SU-DHL-6 (cell line): ENCODE results near the gene ERN2.

Experiments used
- H2AFZ ChIP-seq: fragments of 200-600 bp; sonication (generic); 2 replicates; pipeline ENCODE4 v1.6.1; 2014; ENCODE audit warnings: low read depth, mild to moderate bottlenecking, moderate library complexity, mixed read lengths, antibody characterized with exemption, low read length; ENCODE audit not compliant: severe bottlenecking
- H3F3A ChIP-seq: fragments of 200-600 bp; shearing (Covaris generic); 2 replicates; pipeline ENCODE4 v1.6.0; 2016; ENCODE audit warnings: antibody characterized with exemption, mild to moderate bottlenecking; ENCODE audit not compliant: insufficient read depth
- H3K27ac ChIP-seq: fragments of 200-600 bp; sonication (generic); 2 replicates; pipeline ENCODE4 v1.5.1; 2016; ENCODE audit warnings: low read depth, mild to moderate bottlenecking, low read length, moderate library complexity, mixed read lengths
- H3K27me3 ChIP-seq: fragments of 200-600 bp; sonication (generic), shearing (Covaris generic); 2 replicates; pipeline ENCODE4 v1.6.0; 2014; ENCODE audit warnings: mild to moderate bottlenecking, low read length
- H3K36me3 ChIP-seq: fragments of 200-600 bp; sonication (generic); 2 replicates; pipeline ENCODE4 v1.6.1; 2014; ENCODE audit warnings: mild to moderate bottlenecking, low read length, mixed read lengths
- H3K4me2 ChIP-seq: fragments of 300-600, 200-600 bp; shearing (Covaris generic), sonication (generic); 2 replicates; pipeline ENCODE4 v1.6.0; 2014; ENCODE audit warnings: low read length, low read depth, mild to moderate bottlenecking; ENCODE audit not compliant: poor library complexity, severe bottlenecking
- H3K4me3 ChIP-seq: fragments of 200-600 bp; sonication (generic); 2 replicates; pipeline ENCODE4 v1.5.1; 2014; ENCODE audit warnings: antibody characterized with exemption, low read length, mild to moderate bottlenecking, mixed read lengths; ENCODE audit not compliant: insufficient read depth, poor library complexity, severe bottlenecking
- H3K79me2 ChIP-seq: fragments of 200-600 bp; sonication (generic); 2 replicates; pipeline ENCODE4 v1.6.1; 2014; ENCODE audit warnings: mild to moderate bottlenecking, low read length, moderate library complexity; ENCODE audit not compliant: insufficient read depth
- H3K9ac ChIP-seq: fragments of 200-600 bp; sonication (generic); 2 replicates; pipeline ENCODE4 v1.7.0; 2014; ENCODE audit warnings: mild to moderate bottlenecking, low read length
- H3K9me2 ChIP-seq: fragments of 200-600 bp; sonication (generic); replicated peaks from 2 replicates; pipeline ENCODE4 v1.6.1; 2014; ENCODE audit warnings: low read length; ENCODE audit not compliant: insufficient read depth
- H3K9me3 ChIP-seq: fragments of 200-600 bp; sonication (generic); 2 replicates; pipeline ENCODE4 v1.6.1; 2014; ENCODE audit warnings: low read length, mixed read lengths; ENCODE audit not compliant: insufficient read depth
- H4K20me1 ChIP-seq: fragments of 200-600 bp; sonication (generic); 2 replicates; pipeline ENCODE4 v1.6.1; 2014; ENCODE audit warnings: low read depth, mild to moderate bottlenecking, antibody characterized with exemption, low read length, moderate library complexity, mixed read lengths
- EZH2phosphoT487 ChIP-seq: fragments of 200-600 bp; sonication (generic), shearing (Covaris generic); conservative IDR thresholded peaks from 2 replicates; pipeline ENCODE4 v1.6.1; 2018; ENCODE audit warnings: mild to moderate bottlenecking, antibody characterized with exemption, low read length, moderate library complexity, mixed read lengths
- TF ChIP-seq, protein P1 (sequence below): fragments of 200-600 bp; sonication (generic); IDR thresholded peaks from one replicate; pipeline ENCODE4 v1.5.1; 2017; ENCODE audit warnings: antibody characterized with exemption, mild to moderate bottlenecking, low read length, moderate library complexity; ENCODE audit not compliant: insufficient read depth, poor library complexity, severe bottlenecking

The ERN2 gene

DNA sequence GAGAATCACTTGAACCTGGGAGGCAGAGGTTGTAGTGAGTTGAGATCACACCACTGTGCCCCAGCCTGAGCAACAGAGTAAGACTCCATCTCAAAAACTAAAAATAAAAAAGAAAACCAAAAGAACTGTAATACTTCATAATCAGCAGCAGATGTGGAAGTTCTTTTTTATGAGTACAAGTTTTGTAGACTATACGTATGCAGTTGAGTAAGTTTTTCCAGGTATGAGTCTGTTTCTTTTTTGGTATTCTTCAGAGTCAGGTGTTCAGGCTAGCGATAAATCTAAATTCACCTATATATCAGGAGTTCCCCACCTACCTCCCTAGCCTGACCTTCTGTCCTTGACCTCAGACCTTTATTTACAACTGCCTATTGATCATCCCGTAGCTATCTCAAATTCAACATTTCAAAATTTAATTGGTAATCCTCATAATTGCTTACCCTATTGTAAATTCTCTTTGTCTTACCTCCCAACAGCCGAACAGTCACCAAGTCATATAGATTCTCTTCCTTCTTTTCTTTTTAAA is 61.0 kb downstream of the ERN2 start:
- H3K36me3 ChIP-seq, result peaks cover 32% of the 10 kb centered on the region

DNA sequence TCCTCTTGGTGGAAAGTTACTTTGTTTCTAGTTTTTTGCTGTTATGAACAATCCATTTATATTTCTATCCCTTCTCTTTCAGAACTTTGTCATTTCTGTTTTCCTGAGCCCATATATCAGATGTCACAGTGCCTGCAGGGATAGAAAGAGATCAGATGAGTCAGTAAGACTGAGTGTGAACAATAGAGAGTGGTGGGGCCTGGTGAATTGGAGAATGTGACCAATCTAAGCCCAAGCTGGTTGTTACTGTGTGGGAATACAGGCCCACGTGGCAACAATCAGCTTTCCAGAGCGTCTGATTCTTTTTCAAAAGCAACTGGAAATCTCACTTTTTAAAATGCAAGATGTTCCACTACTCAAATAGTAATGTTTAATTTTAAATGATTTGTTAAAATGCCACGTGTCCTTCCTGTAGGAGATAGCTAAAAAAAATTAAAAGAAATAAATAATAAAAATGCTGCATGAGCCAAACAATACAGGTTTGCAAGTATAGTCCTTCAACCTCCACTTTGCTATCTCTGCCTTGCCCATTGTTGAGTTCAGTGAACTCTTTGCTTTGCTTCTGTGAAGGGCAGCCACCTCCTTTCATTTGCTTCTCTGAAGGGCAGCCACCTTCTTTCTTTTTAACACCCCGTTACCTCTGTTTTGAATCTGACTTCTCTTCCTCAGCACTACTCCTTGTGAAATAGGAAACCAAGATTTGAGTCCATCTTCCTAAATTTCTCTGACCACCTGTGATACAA is 62.2 kb downstream of the ERN2 start:
- no peaks in the 10 kb centered on the region for H3K27me3 ChIP-seq
- no peak overlapping the region for H2AFZ ChIP-seq
- H3K4me3 ChIP-seq, result no peak overlapping the region
- H3K36me3 ChIP-seq, result peaks cover 32% of the 10 kb centered on the region
- H3K9me3 ChIP-seq, result no peaks in the 10 kb centered on the region
- TF ChIP-seq, protein P1, sequence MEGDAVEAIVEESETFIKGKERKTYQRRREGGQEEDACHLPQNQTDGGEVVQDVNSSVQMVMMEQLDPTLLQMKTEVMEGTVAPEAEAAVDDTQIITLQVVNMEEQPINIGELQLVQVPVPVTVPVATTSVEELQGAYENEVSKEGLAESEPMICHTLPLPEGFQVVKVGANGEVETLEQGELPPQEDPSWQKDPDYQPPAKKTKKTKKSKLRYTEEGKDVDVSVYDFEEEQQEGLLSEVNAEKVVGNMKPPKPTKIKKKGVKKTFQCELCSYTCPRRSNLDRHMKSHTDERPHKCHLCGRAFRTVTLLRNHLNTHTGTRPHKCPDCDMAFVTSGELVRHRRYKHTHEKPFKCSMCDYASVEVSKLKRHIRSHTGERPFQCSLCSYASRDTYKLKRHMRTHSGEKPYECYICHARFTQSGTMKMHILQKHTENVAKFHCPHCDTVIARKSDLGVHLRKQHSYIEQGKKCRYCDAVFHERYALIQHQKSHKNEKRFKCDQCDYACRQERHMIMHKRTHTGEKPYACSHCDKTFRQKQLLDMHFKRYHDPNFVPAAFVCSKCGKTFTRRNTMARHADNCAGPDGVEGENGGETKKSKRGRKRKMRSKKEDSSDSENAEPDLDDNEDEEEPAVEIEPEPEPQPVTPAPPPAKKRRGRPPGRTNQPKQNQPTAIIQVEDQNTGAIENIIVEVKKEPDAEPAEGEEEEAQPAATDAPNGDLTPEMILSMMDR, result no peak
- TF ChIP-seq EZH2phosphoT487, result no peak
- no peak overlapping the region for H3K27ac ChIP-seq
- H3F3A ChIP-seq, result 0 out of 2 replicates have a peak, but pooled peaks cover 4% of the 10 kb centered on the region
- H3K9ac ChIP-seq, result no peak overlapping the region
- peaks cover 7% of the 10 kb centered on the region; the same call in 1 of the 2 replicates for H4K20me1 ChIP-seq
- no peak overlapping the region for H3K4me2 ChIP-seq
- H3K79me2 ChIP-seq, result peaks cover 97% of the 10 kb centered on the region
- no peaks in the 10 kb centered on the region for H3K9me2 ChIP-seq

More for the DNA sequence above, 61.0 kb downstream of the ERN2 start:
- TF ChIP-seq, protein P1, result no peak
- TF ChIP-seq EZH2phosphoT487, result no peak
- Histone ChIP-seq H2AFZ (no peak overlapping the region), H3F3A (0 out of 2 replicates have a peak, but pooled peaks cover 4% of the 10 kb centered on the region), H3K27ac (no peak overlapping the region), H3K27me3 (no peaks in the 10 kb centered on the region), H3K9ac (no peak overlapping the region), H3K4me2 (no peak overlapping the region), H3K9me2 (no peaks in the 10 kb centered on the region), H3K9me3 (no peaks in the 10 kb centered on the region), H4K20me1 (peaks cover 7% of the 10 kb centered on the region; the same call in 1 of the 2 replicates), H3K79me2 (peaks cover 93% of the 10 kb centered on the region), H3K4me3 (no peak overlapping the region)

DNA sequence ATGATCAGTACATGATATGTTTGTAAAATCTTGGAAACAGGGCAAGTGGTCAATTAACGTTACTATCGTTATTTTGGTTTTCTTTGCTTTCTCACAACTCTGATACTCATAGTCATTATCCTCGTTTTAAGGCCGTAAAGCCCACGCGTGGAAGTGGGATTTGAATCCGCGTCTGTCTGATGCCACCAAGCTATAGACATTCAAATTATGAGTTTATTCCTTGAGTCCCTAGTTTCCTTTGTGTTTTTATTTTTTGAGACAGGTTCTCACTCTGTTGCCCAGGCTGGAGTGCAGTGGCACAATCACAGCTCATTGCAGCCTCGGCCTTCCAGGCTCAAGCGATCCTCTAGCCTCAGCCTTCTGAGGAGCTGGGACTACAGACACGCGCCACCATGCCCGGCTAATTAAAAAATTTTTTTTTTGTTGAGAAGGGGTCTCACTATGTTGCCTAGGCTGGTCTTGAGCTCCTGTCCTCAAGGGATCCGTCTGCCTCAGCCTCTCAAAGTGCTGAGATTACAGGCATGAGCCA is 70.7 kb downstream of the ERN2 start:
- Histone ChIP-seq H3K4me3 (peak overlapping the region; percentile 100), H3K36me3 (peaks cover 11% of the 10 kb centered on the region; the same call in 1 of the 2 replicates), H3K9ac (peak overlapping the region; percentile 99), H3K9me2 (no peaks in the 10 kb centered on the region), H4K20me1 (no peaks in the 10 kb centered on the region), H3K27ac (peak overlapping the region; percentile 83), H3K79me2 (peaks cover 77% of the 10 kb centered on the region), H3K9me3 (no peaks in the 10 kb centered on the region), H3K27me3 (no peaks in the 10 kb centered on the region), H3F3A (peaks cover 9% of the 10 kb centered on the region; the same call in 1 of the 2 replicates), H3K4me2 (peak overlapping the region; percentile 88), H2AFZ (no peak overlapping the region)
- no peak for TF ChIP-seq EZH2phosphoT487
- TF ChIP-seq, protein P1, result no peak
